ENCODE data around the gene PI4KA.

PI4KA gene

GRCh38 chr22:20819471-20819870, 39.1 kb downstream of the PI4KA start:
- no peak for DNase-seq
- H3K36me3 ChIP-seq: peaks cover 76% of the 10 kb centered on the region
- H3K9me3 ChIP-seq (ENCODE audit: severe bottlenecking): no peaks in the 10 kb centered on the region
- H3K4me3 ChIP-seq (ENCODE audit: low read depth, low read length): no peak overlapping the region
- no peak overlapping the region for H3K27ac ChIP-seq
- H3K27me3 ChIP-seq (ENCODE audit: insufficient read depth, low read depth, severe bottlenecking): no peaks in the 10 kb centered on the region
- no peak for TF ChIP-seq CTCF (IDR thresholded peaks at IDR 0.05; ENCODE audit: low read depth, low read length)

- H3K27ac ChIP-seq: no peak overlapping the region
- H3K27me3 ChIP-seq (ENCODE audit: insufficient read depth, low read depth, severe bottlenecking): no peaks in the 10 kb centered on the region
- TF ChIP-seq CTCF (IDR thresholded peaks at IDR 0.05; ENCODE audit: low read depth, low read length): no peak
- H3K9me3 ChIP-seq (ENCODE audit: severe bottlenecking): no peaks in the 10 kb centered on the region
- H3K36me3 ChIP-seq: peaks cover 75% of the 10 kb centered on the region
- no peak overlapping the region for H3K4me3 ChIP-seq (ENCODE audit: low read depth, low read length)
- no peak for DNase-seq
Observed at GRCh38 chr22:20818471-20818870, 40.1 kb downstream of the PI4KA start.

- DNase-seq: no peak
- no peak for TF ChIP-seq CTCF (IDR thresholded peaks at IDR 0.05; ENCODE audit: low read depth, low read length)
- Histone ChIP-seq H3K36me3 (peaks cover 71% of the 10 kb centered on the region), H3K27ac (no peak overlapping the region), H3K4me3 (ENCODE audit: low read depth, low read length) (no peak overlapping the region), H3K27me3 (ENCODE audit: insufficient read depth, low read depth, severe bottlenecking) (no peaks in the 10 kb centered on the region), H3K9me3 (ENCODE audit: severe bottlenecking) (no peaks in the 10 kb centered on the region)
Observed at GRCh38 chr22:20816559-20816958, 42.1 kb downstream of the PI4KA start.

- H3K27me3 ChIP-seq (ENCODE audit: insufficient read depth, low read depth, severe bottlenecking): no peaks in the 10 kb centered on the region
- no peak overlapping the region for H3K27ac ChIP-seq
- DNase-seq: no peak
- no peak overlapping the region for H3K4me3 ChIP-seq (ENCODE audit: low read depth, low read length)
- H3K36me3 ChIP-seq: peaks cover 73% of the 10 kb centered on the region
- TF ChIP-seq CTCF (IDR thresholded peaks at IDR 0.05; ENCODE audit: low read depth, low read length): no peak
- H3K9me3 ChIP-seq (ENCODE audit: severe bottlenecking): no peaks in the 10 kb centered on the region
Observed at GRCh38 chr22:20815477-20816050, 43.0 kb downstream of the PI4KA start.

- Histone ChIP-seq H3K27me3 (ENCODE audit: insufficient read depth, low read depth, severe bottlenecking) (no peaks in the 10 kb centered on the region), H3K27ac (no peak overlapping the region), H3K4me3 (ENCODE audit: low read depth, low read length) (no peak overlapping the region), H3K36me3 (peaks cover 72% of the 10 kb centered on the region), H3K9me3 (ENCODE audit: severe bottlenecking) (no peaks in the 10 kb centered on the region)
- no peak for DNase-seq
- no peak for TF ChIP-seq CTCF (IDR thresholded peaks at IDR 0.05; ENCODE audit: low read depth, low read length)
Observed at GRCh38 chr22:20814221-20814808, 44.3 kb downstream of the PI4KA start.

GRCh38 chr22:20813056-20813455, 45.6 kb downstream of the PI4KA start:
- H3K36me3 ChIP-seq: peaks cover 66% of the 10 kb centered on the region
- H3K27me3 ChIP-seq (ENCODE audit: insufficient read depth, low read depth, severe bottlenecking): no peaks in the 10 kb centered on the region
- DNase-seq: no peak
- no peaks in the 10 kb centered on the region for H3K9me3 ChIP-seq (ENCODE audit: severe bottlenecking)
- no peak for TF ChIP-seq CTCF (IDR thresholded peaks at IDR 0.05; ENCODE audit: low read depth, low read length)
- no peak overlapping the region for H3K27ac ChIP-seq
- no peak overlapping the region for H3K4me3 ChIP-seq (ENCODE audit: low read depth, low read length)

Measured in WERI-Rb-1 (cell line).